Medulla oblongata (tissue), 1 donor: ENCODE results near the gene PPP2R5D.

Source experiments
- DNase-seq: peaks from one replicate; pipeline ENCODE4 v3.0.0-alpha.2; 2015; ENCODE audit errors: extremely low spot score

The PPP2R5D gene

DNA sequence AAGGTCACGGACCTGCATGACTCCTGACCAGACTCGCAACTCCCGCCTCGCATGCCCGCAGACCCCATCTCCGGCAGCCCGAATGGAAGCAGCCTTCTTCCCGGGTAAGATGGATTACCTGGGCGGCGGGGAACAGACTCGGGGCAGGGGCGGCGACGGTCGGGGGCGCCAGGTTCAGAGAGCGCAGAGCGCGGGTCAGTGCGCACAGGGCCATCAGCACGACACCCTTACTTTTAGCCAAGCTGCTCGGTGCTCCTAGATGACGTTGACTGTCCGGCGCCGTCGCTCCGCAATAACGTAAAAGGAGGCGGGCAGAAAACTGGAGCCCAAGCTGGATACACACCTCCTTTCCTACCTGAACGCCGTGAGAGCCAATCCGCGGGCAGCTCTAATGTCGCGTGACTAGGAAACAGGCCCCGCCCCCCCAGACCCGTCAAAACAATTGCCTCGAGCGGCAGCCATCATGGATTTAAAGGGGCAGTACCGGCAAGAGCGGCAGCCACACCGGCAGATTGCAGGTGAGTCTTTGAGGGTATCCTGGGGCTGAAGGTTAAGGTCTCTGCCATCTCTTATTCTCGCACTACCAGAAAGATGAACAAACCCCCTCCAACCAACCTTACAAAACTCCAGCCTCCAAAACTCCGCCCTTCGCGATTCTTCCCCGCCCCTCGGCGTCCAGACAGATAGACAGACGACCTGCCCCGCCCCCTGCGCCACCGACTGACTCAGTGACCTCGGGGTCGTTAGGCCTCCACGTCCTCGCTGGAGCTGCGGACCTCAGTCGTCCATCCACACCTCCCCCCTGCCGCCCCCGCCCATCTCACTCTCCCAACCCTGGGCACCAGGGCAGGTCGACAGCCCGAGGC, 75.0 kb downstream of the PPP2R5D start, which contains the start of the genes KLC4 and MRPL2:
Gene KLC4 (plus strand): TSS at position 464 of the 866 bp plus-strand sequence. CDS start 1,705 bp downstream, outside the sequence.
Gene MRPL2 (minus strand): TSS at position 267 of the 866 bp plus-strand sequence. CDS start 53 bp downstream, at position 214.
- DNase-seq: peak; percentile 99

DNA sequence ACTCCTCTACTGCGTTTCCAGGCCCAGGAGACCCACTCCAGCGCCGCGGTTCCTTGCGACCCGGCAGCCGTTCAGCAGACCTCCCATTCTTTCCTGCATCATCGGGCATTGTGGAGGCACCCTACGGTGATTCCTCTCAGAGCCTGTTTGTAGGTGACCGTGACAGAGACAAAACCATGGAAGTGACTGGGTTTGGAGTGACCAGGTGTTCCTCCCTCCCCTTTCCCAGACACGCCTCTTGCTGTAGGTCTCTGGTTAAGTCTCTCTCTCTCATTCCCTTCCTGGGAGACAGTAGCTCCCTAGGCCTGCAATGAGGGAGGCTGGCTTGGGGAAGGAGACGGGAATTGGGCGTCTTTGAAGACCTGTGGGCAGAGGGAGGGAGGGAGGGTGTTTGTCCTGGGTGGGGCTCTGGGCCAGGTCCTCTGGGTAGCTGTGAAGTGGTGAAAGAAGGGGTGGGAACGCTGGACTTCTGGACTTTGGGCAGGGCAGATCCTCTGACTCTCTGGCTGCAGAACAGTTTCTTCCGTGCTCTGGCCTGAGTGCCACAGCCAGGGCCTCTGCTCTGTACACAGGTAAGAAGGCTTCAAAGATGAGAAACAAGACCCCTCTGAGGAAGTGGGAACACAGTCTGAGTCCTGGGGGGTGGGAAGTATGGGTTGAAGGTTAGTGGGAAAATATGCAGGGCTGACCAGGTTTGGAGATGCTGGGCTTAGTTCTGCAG, 75.8 kb downstream of the PPP2R5D start:
- no peak for DNase-seq

DNA sequence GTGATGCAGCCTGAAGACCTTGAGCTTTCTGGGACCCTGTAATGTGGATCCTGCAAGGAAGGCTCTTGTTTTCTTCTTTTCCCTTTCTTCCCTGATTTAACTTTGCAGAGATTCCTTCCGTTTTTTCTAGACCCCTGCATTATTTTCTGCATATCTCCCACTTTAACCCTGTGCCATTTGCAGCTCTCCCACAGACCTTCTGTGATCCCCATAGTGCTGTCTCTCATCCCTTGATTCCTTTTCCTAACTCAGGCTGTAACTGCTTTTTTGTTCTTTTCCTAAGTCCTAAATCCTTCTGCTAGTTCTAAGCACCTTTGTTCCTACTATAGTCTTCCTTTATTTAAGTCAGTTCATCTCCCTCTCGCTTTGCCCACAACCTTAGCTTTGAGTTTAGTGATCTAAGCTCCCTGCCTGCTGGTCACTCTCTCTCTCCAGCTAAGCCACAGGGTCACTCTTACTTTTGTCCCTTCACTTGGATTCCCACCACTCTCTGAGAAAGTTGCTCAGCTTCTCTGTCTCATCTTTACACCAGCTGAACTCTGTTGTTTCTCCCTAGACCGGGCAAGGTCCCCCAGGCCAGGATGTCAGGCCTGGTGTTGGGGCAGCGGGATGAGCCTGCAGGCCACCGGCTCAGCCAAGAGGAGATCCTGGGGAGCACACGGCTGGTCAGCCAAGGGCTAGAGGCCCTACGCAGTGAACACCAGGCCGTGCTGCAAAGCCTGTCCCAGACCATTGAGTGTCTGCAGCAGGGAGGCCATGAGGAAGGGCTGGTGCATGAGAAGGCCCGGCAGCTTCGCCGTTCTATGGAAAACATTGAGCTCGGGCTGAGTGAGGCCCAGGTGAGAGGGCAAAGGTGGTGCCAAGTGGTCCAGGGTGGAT, 76.6 kb downstream of the PPP2R5D start:
- no peak for DNase-seq

DNA sequence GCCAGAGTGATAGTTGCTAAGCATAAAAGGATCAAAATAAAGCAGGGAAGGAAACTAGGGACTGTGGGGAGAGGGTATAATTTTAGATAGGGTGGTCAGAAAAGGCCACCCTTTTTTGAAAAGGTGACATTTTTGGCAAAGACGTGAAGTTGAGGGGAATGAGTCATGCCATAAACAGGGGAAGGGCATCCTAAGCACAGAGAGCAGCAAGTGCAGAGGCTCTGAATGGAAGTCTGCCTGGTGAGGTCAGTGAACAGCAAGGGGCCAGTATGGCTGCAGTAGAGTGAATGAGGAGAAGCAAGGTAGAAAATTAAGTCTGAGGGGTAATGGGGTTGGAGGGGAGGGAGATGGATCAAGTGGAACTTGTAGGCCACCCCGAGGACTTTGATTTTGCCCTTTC, 77.5 kb downstream of the PPP2R5D start:
- DNase-seq: no peak
